HFFc6 (cell line): ENCODE results near the gene CCDC9B. TPM values are rescaled to one million over a fixed set of nuclear protein-coding genes. Genes with fewer than 3 reads are reported as not detected.

Experiments
- DNase-seq: peaks from one replicate; pipeline ENCODE4 v3.0.0-alpha.2; 2018
- H3K27ac Mint-ChIP-seq: 2 replicates; pipeline ENCODE4 v1.8.0; 2020; ENCODE audit warnings: mild to moderate bottlenecking, mixed read lengths
- H3K27me3 Mint-ChIP-seq: 2 replicates; pipeline ENCODE4 v1.8.0; 2021; ENCODE audit warnings: mild to moderate bottlenecking, moderate library complexity, mixed read lengths; ENCODE audit not compliant: insufficient read depth
- H3K36me3 Mint-ChIP-seq: 2 replicates; pipeline ENCODE4 v1.8.0; 2021; ENCODE audit warnings: low read depth, mixed read lengths
- H3K4me1 Mint-ChIP-seq: 2 replicates; pipeline ENCODE4 v1.8.0; 2020; ENCODE audit warnings: low read depth, mixed read lengths
- H3K4me3 Mint-ChIP-seq: 2 replicates; pipeline ENCODE4 v1.8.0; 2020; ENCODE audit warnings: mild to moderate bottlenecking, moderate library complexity, mixed read lengths
- H3K9me3 Mint-ChIP-seq: 2 replicates; pipeline ENCODE4 v1.8.0; 2020; ENCODE audit warnings: mild to moderate bottlenecking, mixed read lengths
- CTCF ChIP-seq: fragments of 200-600 bp; sonication (generic); IDR thresholded peaks from 2 replicates; pipeline ENCODE4 v1.5.0; 2021; ENCODE audit warnings: antibody characterized with exemption, mild to moderate bottlenecking
- total RNA-seq, 6 experiments: library from RNA; stranded (reverse); fragmentation: NEBNext Ultra II Directional; extraction: Animal tissue kit (Norgen Biotek cat#: 25700); gene quantifications; 2 replicates in 1 of 6; 3 replicates in 5 of 6; pipeline ENCODE4 v1.2.3, GENCODE V29; 2021

The CCDC9B gene
- total RNA-seq, 6 experiments from 2014 or later: 54.3 to 92.3 (median 57.9) TPM

- no peak overlapping the region for H3K27ac Mint-ChIP-seq
- no peak overlapping the region for H3K4me3 Mint-ChIP-seq
- peak; percentile 53 for DNase-seq
- H3K9me3 Mint-ChIP-seq: no peaks in the 10 kb centered on the region
- H3K27me3 Mint-ChIP-seq: peaks cover 2% of the 10 kb centered on the region
- H3K4me1 Mint-ChIP-seq: peaks cover 35% of the 10 kb centered on the region
- peak; percentile 92 for TF ChIP-seq CTCF
- peaks cover 9% of the 10 kb centered on the region; the same call in 1 of the 2 replicates for H3K36me3 Mint-ChIP-seq
Measured at GRCh38 chr15:40320931-40321371, 19.8 kb downstream of the CCDC9B start.

- peaks cover 2% of the 10 kb centered on the region for H3K27me3 Mint-ChIP-seq
- H3K27ac Mint-ChIP-seq: no peak overlapping the region; the same call in 1 of the 2 replicates
- H3K9me3 Mint-ChIP-seq: no peaks in the 10 kb centered on the region
- no peak overlapping the region for H3K4me3 Mint-ChIP-seq
- H3K4me1 Mint-ChIP-seq: peaks cover 35% of the 10 kb centered on the region
- peaks cover 5% of the 10 kb centered on the region; the same call in 1 of the 2 replicates for H3K36me3 Mint-ChIP-seq
- DNase-seq: no peak
- no peak for TF ChIP-seq CTCF
Measured at GRCh38 chr15:40320409-40320808, 20.3 kb downstream of the CCDC9B start.

- Mint-ChIP-seq H3K9me3 (no peaks in the 10 kb centered on the region), H3K4me1 (peaks cover 53% of the 10 kb centered on the region), H3K36me3 (no peaks in the 10 kb centered on the region), H3K4me3 (no peak overlapping the region), H3K27ac (no peak overlapping the region), H3K27me3 (no peaks in the 10 kb centered on the region; the same call in 1 of the 2 replicates)
- no peak for DNase-seq
- no peak for TF ChIP-seq CTCF
Measured at GRCh38 chr15:40317580-40317979, 23.2 kb downstream of the CCDC9B start.

GRCh38 chr15:40316931-40317330 is 23.8 kb downstream of the CCDC9B start:
- no peak for TF ChIP-seq CTCF
- DNase-seq: no peak
- no peaks in the 10 kb centered on the region for H3K36me3 Mint-ChIP-seq
- no peaks in the 10 kb centered on the region for H3K9me3 Mint-ChIP-seq
- H3K4me3 Mint-ChIP-seq: no peak overlapping the region
- peaks cover 47% of the 10 kb centered on the region for H3K4me1 Mint-ChIP-seq
- H3K27ac Mint-ChIP-seq: no peak overlapping the region
- no peaks in the 10 kb centered on the region; the same call in 1 of the 2 replicates for H3K27me3 Mint-ChIP-seq

GRCh38 chr15:40314723-40315276 is 25.9 kb downstream of the CCDC9B start:
- H3K4me1 Mint-ChIP-seq: peaks cover 32% of the 10 kb centered on the region
- no peaks in the 10 kb centered on the region for H3K36me3 Mint-ChIP-seq
- no peaks in the 10 kb centered on the region for H3K9me3 Mint-ChIP-seq
- no peak overlapping the region for H3K4me3 Mint-ChIP-seq
- no peak for TF ChIP-seq CTCF
- H3K27ac Mint-ChIP-seq: no peak overlapping the region
- no peaks in the 10 kb centered on the region; the same call in 1 of the 2 replicates for H3K27me3 Mint-ChIP-seq
- peak; percentile 62 for DNase-seq
